PC-9 (cell line): Measurements from ENCODE around the gene MKS1. TPM values are rescaled to one million over a fixed set of nuclear protein-coding genes. Genes with fewer than 3 reads are reported as not detected.

Source experiments
- BruUV-seq: library from RNA; stranded (reverse); fragments of 400-500 nt; replicated peaks from 2 replicates; lab custom pipeline; 2021; lab: Mats Ljungman, UMichigan
- CTCF ChIA-PET: fragments of 300-600 bp; sonication (Branson Sonifier 250); formaldehyde crosslinking; loops from one replicate; lab custom pipeline; 2022; ENCODE audit warnings: antibody characterized with exemption; lab: Charles Lee
- POLR2A ChIA-PET: fragments of 300-600 bp; sonication (Branson Sonifier 250); formaldehyde crosslinking; loops from one replicate; lab custom pipeline; 2022; ENCODE audit warnings: antibody characterized with exemption; ENCODE audit not compliant: unreplicated experiment; lab: Charles Lee
- DNase-seq, 2 experiments: peaks; one replicate each; pipeline versions ENCODE4 v3.0.0 to v3.0.0-alpha.2; 2015 to 2022; ENCODE audit warnings: mixed read lengths in 1 of 2
- H2AFZ ChIP-seq: fragments of 200-600 bp; sonication (generic); 2 replicates; pipeline ENCODE4 v1.8.1; 2017; ENCODE audit warnings: antibody characterized with exemption
- H3F3A ChIP-seq: fragments of 200-600 bp; sonication (generic); 2 replicates; pipeline ENCODE4 v1.8.1; 2017; ENCODE audit warnings: antibody characterized with exemption, mild to moderate bottlenecking, low read depth; ENCODE audit not compliant: insufficient read depth
- H3K27ac ChIP-seq: fragments of 200-600 bp; sonication (generic); 2 replicates; pipeline ENCODE4 v1.6.1; 2016; ENCODE audit warnings: mixed run types
- H3K27me3 ChIP-seq: fragments of 200-600 bp; sonication (generic); 2 replicates; pipeline ENCODE4 v1.6.1; 2016; ENCODE audit warnings: low read depth, mixed run types; ENCODE audit not compliant: insufficient read depth
- H3K36me3 ChIP-seq: fragments of 200-600 bp; sonication (generic); 2 replicates; pipeline ENCODE4 v1.6.1; 2016; ENCODE audit warnings: low read depth, mixed run types
- H3K4me1 ChIP-seq: fragments of 200-600 bp; sonication (generic); replicated peaks from 2 replicates; pipeline ENCODE4 v1.6.1; 2016; ENCODE audit warnings: mixed run types; ENCODE audit not compliant: insufficient read depth
- H3K4me2 ChIP-seq: fragments of 200-600 bp; sonication (generic); 2 replicates; pipeline ENCODE4 v1.6.1; 2017; ENCODE audit warnings: mixed run types
- H3K4me3 ChIP-seq: fragments of 200-600 bp; sonication (generic); 2 replicates; pipeline ENCODE4 v1.6.1; 2016; ENCODE audit warnings: mixed run types
- H3K79me2 ChIP-seq: fragments of 200-600 bp; sonication (generic); 2 replicates; pipeline ENCODE4 v1.6.1; 2017; ENCODE audit warnings: low read depth, mixed run types
- H3K9me2 ChIP-seq: fragments of 200-600 bp; sonication (generic); 2 replicates; pipeline ENCODE4 v1.8.1; 2017; ENCODE audit warnings: mild to moderate bottlenecking; ENCODE audit not compliant: insufficient read depth
- H3K9me3 ChIP-seq: fragments of 200-600 bp; sonication (generic); 2 replicates; pipeline ENCODE4 v1.8.1; 2016; ENCODE audit warnings: low read depth; ENCODE audit not compliant: insufficient read depth
- H4K20me1 ChIP-seq: fragments of 200-600 bp; sonication (generic); 2 replicates; pipeline ENCODE4 v1.8.1; 2017; ENCODE audit not compliant: insufficient read depth
- CTCF ChIP-seq: fragments of 200-600 bp; sonication (generic); conservative IDR thresholded peaks from 2 replicates; pipeline ENCODE4 v1.6.1; 2017; ENCODE audit warnings: mixed run types, antibody characterized with exemption, mild to moderate bottlenecking, moderate library complexity
- EZH2 ChIP-seq: fragments of 200-600 bp; sonication (generic); IDR thresholded peaks from 2 replicates; pipeline ENCODE4 v1.8.0; 2017; ENCODE audit warnings: antibody characterized with exemption, low read depth
- intact Hi-C: fragments of 100-400 bp; cut with micrococcal nuclease; formaldehyde crosslinking; loops from one replicate; pipeline ENCODE4 v1.10.0; 2022; ENCODE audit not compliant: unreplicated experiment
- total RNA-seq: library from RNA; stranded (reverse); gene quantifications from 2 replicates; pipeline ENCODE4 v1.2.3, GENCODE V29; 2021

MKS1 gene
- total RNA-seq, 1 experiment from 2014 or later: 28.6 TPM

- Histone ChIP-seq H2AFZ (no peak overlapping the region), H3K9me3 (no peaks in the 10 kb centered on the region), H3K36me3 (no peaks in the 10 kb centered on the region), H3K27me3 (peaks cover 66% of the 10 kb centered on the region), H3F3A (no peaks in the 10 kb centered on the region), H3K4me1 (no peaks in the 10 kb centered on the region), H3K4me2 (no peak overlapping the region), H3K27ac (no peak overlapping the region), H3K9me2 (0 out of 2 replicates have a peak, but pooled peaks cover 6% of the 10 kb centered on the region), H3K79me2 (no peaks in the 10 kb centered on the region), H4K20me1 (no peaks in the 10 kb centered on the region), H3K4me3 (no peak overlapping the region)
- ChIA-PET CTCF (no interaction called here), POLR2A (no interaction called here)
- no peak for DNase-seq
- no TSS peak for BruUV-seq
- intact Hi-C loops: no loop called here
- no peak for TF ChIP-seq CTCF
- no peak for TF ChIP-seq EZH2
Measured at GRCh38 chr17:58232707-58233156, 13.7 kb upstream of the MKS1 start.

GRCh38 chr17:58231641-58232040, 12.6 kb upstream of the MKS1 start:
- H3K27me3 ChIP-seq: peaks cover 55% of the 10 kb centered on the region
- no peaks in the 10 kb centered on the region for H3F3A ChIP-seq
- H3K4me2 ChIP-seq: no peak overlapping the region
- intact Hi-C loops: no loop called here
- H3K4me1 ChIP-seq: no peaks in the 10 kb centered on the region
- no peak overlapping the region for H2AFZ ChIP-seq
- CTCF ChIA-PET: no interaction called here
- H4K20me1 ChIP-seq: no peaks in the 10 kb centered on the region
- DNase-seq: no peak
- TF ChIP-seq EZH2 (no peak), CTCF (no peak)
- no peak overlapping the region for H3K4me3 ChIP-seq
- no peaks in the 10 kb centered on the region for H3K9me3 ChIP-seq
- POLR2A ChIA-PET: no interaction called here
- H3K36me3 ChIP-seq: no peaks in the 10 kb centered on the region
- no peaks in the 10 kb centered on the region for H3K79me2 ChIP-seq
- H3K27ac ChIP-seq: no peak overlapping the region
- H3K9me2 ChIP-seq: no peaks in the 10 kb centered on the region
- no TSS peak for BruUV-seq

- intact Hi-C loops: no loop called here
- H4K20me1 ChIP-seq: no peaks in the 10 kb centered on the region
- H2AFZ ChIP-seq: no peak overlapping the region
- no peaks in the 10 kb centered on the region for H3K4me1 ChIP-seq
- H3K27me3 ChIP-seq: peaks cover 37% of the 10 kb centered on the region
- no peak for DNase-seq
- no peaks in the 10 kb centered on the region for H3K9me3 ChIP-seq
- no peaks in the 10 kb centered on the region for H3K36me3 ChIP-seq
- CTCF ChIA-PET: interaction anchor here (0.9 kb wide), 1 partner anchor 9 kb away, joined by 3 read pairs; the partner anchor contains the start of gene LPO
- H3F3A ChIP-seq: no peaks in the 10 kb centered on the region
- H3K4me3 ChIP-seq: no peak overlapping the region
- no peaks in the 10 kb centered on the region for H3K9me2 ChIP-seq
- BruUV-seq: no TSS peak
- POLR2A ChIA-PET: no interaction called here
- no peak overlapping the region for H3K4me2 ChIP-seq
- TF ChIP-seq CTCF: no peak
- no peak for TF ChIP-seq EZH2
- H3K79me2 ChIP-seq: no peaks in the 10 kb centered on the region
- H3K27ac ChIP-seq: no peak overlapping the region
Measured at GRCh38 chr17:58229881-58230280, 10.8 kb upstream of the MKS1 start.
